GM12891 (cell line): Measurements from ENCODE around the gene FHIT.
"Not testable (repeated sequence)": the region's sequence is repeated elsewhere in the genome, so short reads cannot be mapped to it uniquely, and the experiment has no call there.

ENCODE experiments used
- DNase-seq: peaks from one replicate; pipeline ENCODE4 v3.0.0; 2011; ENCODE audit warnings: low spot score; ENCODE audit not compliant: insufficient read length
- FAIRE-seq: peaks from 2 replicates; lab custom pipeline; 2011; peaks lifted over from hg19 to GRCh38; lab: Jason Lieb, UNC
- PAX5 ChIP-seq: IDR thresholded peaks from 2 replicates; pipeline ENCODE4 v1.6.1; 2011; ENCODE audit warnings: low read length, moderate library complexity, mild to moderate bottlenecking; ENCODE audit not compliant: insufficient read depth, severe bottlenecking
- POLR2A ChIP-seq: IDR thresholded peaks from 2 replicates; pipeline ENCODE4 v1.6.1; 2011; ENCODE audit warnings: low read depth, low read length, control low read depth
- POLR2AphosphoS5 ChIP-seq: IDR thresholded peaks from 2 replicates; pipeline ENCODE4 v1.6.1; 2011; ENCODE audit warnings: low read depth, low read length, control low read depth
- POU2F2 ChIP-seq: IDR thresholded peaks from 2 replicates; pipeline ENCODE4 v1.6.1; 2011; ENCODE audit warnings: low read depth, mild to moderate bottlenecking, control low read depth, low read length, moderate library complexity
- SPI1 ChIP-seq: IDR thresholded peaks from 2 replicates; pipeline ENCODE4 v1.6.1; 2011; ENCODE audit warnings: low read depth, low read length, control low read depth
- TAF1 ChIP-seq: IDR thresholded peaks from 2 replicates; pipeline ENCODE4 v1.6.1; 2011; ENCODE audit warnings: low read depth, low read length, control low read depth

Gene FHIT

GRCh38 chr3:60551455-60552209 is 699.6 kb downstream of the FHIT start:
- FAIRE-seq: no peak
- DNase-seq: no peak
- TF ChIP-seq POU2F2 (no peak), TAF1 (no peak), POLR2A (no peak), POLR2AphosphoS5 (no peak), PAX5 (no peak), SPI1 (no peak)

GRCh38 chr3:60549863-60550262 is 701.4 kb downstream of the FHIT start:
- no peak for FAIRE-seq
- TF ChIP-seq POLR2AphosphoS5: no peak
- TF ChIP-seq POLR2A: no peak
- TF ChIP-seq PAX5: no peak
- no peak for TF ChIP-seq POU2F2
- no peak for TF ChIP-seq TAF1
- no peak for TF ChIP-seq SPI1
- DNase-seq: no peak

GRCh38 chr3:60542995-60543394 is 708.3 kb downstream of the FHIT start:
- DNase-seq: no peak
- no peak for FAIRE-seq
- TF ChIP-seq POLR2AphosphoS5: no peak
- no peak for TF ChIP-seq POLR2A
- no peak for TF ChIP-seq PAX5
- no peak for TF ChIP-seq SPI1
- TF ChIP-seq POU2F2: no peak
- TF ChIP-seq TAF1: no peak

GRCh38 chr3:60539394-60539793 is 711.9 kb downstream of the FHIT start:
- DNase-seq, FAIRE-seq: not testable (repeated sequence)

GRCh38 chr3:60536420-60536819 is 714.8 kb downstream of the FHIT start:
- FAIRE-seq (no peak), DNase-seq (no peak)
- TF ChIP-seq PAX5 (peak; percentile 55), POLR2AphosphoS5 (no peak), TAF1 (no peak), SPI1 (no peak), POLR2A (no peak), POU2F2 (no peak)

- TF ChIP-seq TAF1 (no peak), POU2F2 (no peak), POLR2A (no peak), PAX5 (no peak), SPI1 (no peak), POLR2AphosphoS5 (no peak)
- no peak for DNase-seq
- no peak for FAIRE-seq
Observed at GRCh38 chr3:60531759-60532158, 719.5 kb downstream of the FHIT start.

- no peak for FAIRE-seq
- DNase-seq: no peak
- TF ChIP-seq POU2F2: no peak
- no peak for TF ChIP-seq TAF1
- no peak for TF ChIP-seq POLR2A
- TF ChIP-seq SPI1: no peak
- no peak for TF ChIP-seq PAX5
- TF ChIP-seq POLR2AphosphoS5: no peak
Observed at GRCh38 chr3:60528651-60529050, 722.6 kb downstream of the FHIT start.

DNA sequence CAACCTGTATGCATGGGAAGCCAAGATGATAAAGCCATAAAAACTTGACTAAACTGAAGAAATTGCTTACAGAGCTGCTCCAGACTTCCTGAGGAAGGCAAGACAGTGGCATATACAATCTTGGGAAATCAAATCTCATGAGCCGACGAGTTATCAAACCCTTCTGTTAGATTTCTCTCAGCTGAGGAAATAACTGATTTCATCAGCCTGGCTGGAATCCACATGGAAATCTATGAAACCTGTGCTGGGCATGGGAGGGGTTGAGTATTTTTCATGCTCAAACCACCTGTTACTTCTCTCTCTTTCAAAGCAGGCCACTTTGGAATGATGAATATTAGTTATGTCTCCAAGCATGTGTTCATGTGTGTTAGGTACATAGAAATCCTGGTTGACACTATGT is 727.7 kb downstream of the FHIT start:
- FAIRE-seq (no peak), DNase-seq (no peak)
- TF ChIP-seq TAF1: no peak
- no peak for TF ChIP-seq POLR2A
- no peak for TF ChIP-seq PAX5
- no peak for TF ChIP-seq POU2F2
- TF ChIP-seq SPI1: no peak
- TF ChIP-seq POLR2AphosphoS5: no peak

DNA sequence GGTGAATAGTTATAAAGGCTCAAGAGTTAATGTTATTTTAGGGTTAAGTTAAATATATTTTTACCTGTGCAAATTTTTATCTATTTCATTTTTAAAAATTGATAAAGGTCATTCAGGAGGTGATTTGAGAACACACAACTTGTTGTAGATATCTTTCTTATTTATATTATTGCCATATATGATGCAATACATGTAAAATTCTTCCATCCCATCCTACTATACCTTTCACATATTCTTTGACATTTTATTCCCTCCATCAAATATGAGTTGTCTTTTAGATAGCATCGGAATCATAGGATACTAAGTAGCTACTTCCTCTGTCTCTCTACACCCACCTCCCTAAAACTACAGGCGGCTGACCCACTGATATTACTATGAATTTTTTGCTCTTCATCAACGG is 734.1 kb downstream of the FHIT start:
- DNase-seq (no peak), FAIRE-seq (no peak)
- TF ChIP-seq POU2F2: no peak
- TF ChIP-seq POLR2AphosphoS5: no peak
- TF ChIP-seq PAX5: no peak
- no peak for TF ChIP-seq TAF1
- no peak for TF ChIP-seq POLR2A
- no peak for TF ChIP-seq SPI1

- FAIRE-seq (no peak), DNase-seq (no peak)
- no peak for TF ChIP-seq POLR2AphosphoS5
- TF ChIP-seq POU2F2: no peak
- no peak for TF ChIP-seq POLR2A
- no peak for TF ChIP-seq TAF1
- no peak for TF ChIP-seq SPI1
- TF ChIP-seq PAX5: no peak
Observed at GRCh38 chr3:60514866-60515265, 736.4 kb downstream of the FHIT start.
